DMS53 (cell line): ENCODE measurements around the gene ZBTB20.

Source experiments
- DNase-seq: peaks from one replicate; lab custom pipeline; 2025; lab: John Stamatoyannopoulos, UW

ZBTB20 gene

DNA sequence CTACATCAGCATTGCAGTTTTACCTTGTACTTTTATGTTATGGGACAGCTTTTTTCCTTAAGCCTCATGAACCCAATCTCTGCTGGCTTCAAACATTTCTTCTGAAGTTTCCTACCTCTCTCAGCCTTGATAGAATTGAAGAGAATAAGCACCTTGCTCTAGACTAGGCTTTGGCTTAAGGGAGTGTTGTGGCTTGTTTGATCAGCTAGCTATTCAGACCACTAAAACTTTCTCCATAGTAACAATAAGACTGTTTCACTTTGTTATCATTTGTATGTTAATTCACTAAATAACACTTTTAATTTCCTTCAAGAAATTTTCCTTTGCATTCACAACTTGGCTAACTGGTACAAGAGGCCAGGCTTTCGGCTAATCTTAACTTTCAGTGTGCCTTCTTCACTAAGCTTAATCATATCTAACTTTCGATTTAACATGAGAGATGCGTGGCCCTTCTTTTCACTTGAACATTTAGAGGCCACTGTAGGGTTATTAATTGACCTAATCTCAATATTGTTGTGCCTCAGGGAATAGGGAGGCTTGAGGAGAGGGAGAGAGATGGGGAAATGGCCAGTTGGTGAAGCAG lies 861.3 kb downstream of the ZBTB20 start:
- no peak for DNase-seq

DNA sequence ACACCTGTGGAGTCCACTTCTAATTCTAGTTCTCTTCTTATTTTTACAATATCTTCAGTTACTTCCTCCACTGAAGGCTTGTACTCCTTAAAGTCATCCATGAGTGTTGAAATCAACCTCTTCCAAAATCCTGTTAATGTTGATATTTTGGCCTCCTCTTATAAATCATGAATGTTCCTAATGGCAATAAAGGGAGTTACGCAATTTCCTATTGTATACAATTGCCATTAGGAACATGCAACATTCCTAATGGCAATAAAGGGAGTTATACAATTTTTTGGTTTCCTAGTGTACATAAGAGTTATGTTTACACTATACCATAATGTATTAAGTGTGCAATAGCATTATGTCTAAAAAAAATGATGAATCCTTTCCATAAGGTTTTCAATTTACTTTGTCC lies 862.4 kb downstream of the ZBTB20 start:
- no peak for DNase-seq
